ENCODE measurements around the gene ANGPTL2.

The ANGPTL2 gene

GRCh38 chr9:127116088-127116726, 6.2 kb downstream of the ANGPTL2 start:
- Histone ChIP-seq H3K9ac (ENCODE audit: low read length) (no peak overlapping the region), H3K36me3 (ENCODE audit: control insufficient read depth, insufficient read depth, low read length) (no peaks in the 10 kb centered on the region), H3K4me1 (ENCODE audit: control insufficient read depth, insufficient read depth, low read length) (peaks cover 27% of the 10 kb centered on the region), H3K27ac (ENCODE audit: low read depth, low read length) (no peak overlapping the region), H3K27me3 (ENCODE audit: control insufficient read depth, insufficient read depth, low read length) (no peaks in the 10 kb centered on the region), H3K4me3 (ENCODE audit: low read length) (no peak overlapping the region)

GRCh38 chr9:127114606-127115005, 7.8 kb downstream of the ANGPTL2 start:
- no peaks in the 10 kb centered on the region for H3K27me3 ChIP-seq (ENCODE audit: control insufficient read depth, insufficient read depth, low read length)
- H3K4me1 ChIP-seq (ENCODE audit: control insufficient read depth, insufficient read depth, low read length) = peaks cover 28% of the 10 kb centered on the region
- no peaks in the 10 kb centered on the region for H3K36me3 ChIP-seq (ENCODE audit: control insufficient read depth, insufficient read depth, low read length)
- H3K9ac ChIP-seq (ENCODE audit: low read length) = no peak overlapping the region
- no peak overlapping the region for H3K4me3 ChIP-seq (ENCODE audit: low read length)
- H3K27ac ChIP-seq (ENCODE audit: low read depth, low read length) = peak overlapping the region; percentile 16

GRCh38 chr9:127113191-127113972, 9.1 kb downstream of the ANGPTL2 start:
- no peak overlapping the region for H3K4me3 ChIP-seq (ENCODE audit: low read length)
- no peaks in the 10 kb centered on the region for H3K36me3 ChIP-seq (ENCODE audit: control insufficient read depth, insufficient read depth, low read length)
- H3K4me1 ChIP-seq (ENCODE audit: control insufficient read depth, insufficient read depth, low read length) = peaks cover 28% of the 10 kb centered on the region
- H3K27ac ChIP-seq (ENCODE audit: low read depth, low read length) = peak overlapping the region; percentile 55
- H3K9ac ChIP-seq (ENCODE audit: low read length) = no peak overlapping the region
- no peaks in the 10 kb centered on the region for H3K27me3 ChIP-seq (ENCODE audit: control insufficient read depth, insufficient read depth, low read length)

- Histone ChIP-seq H3K9ac (ENCODE audit: low read length) (no peak overlapping the region), H3K36me3 (ENCODE audit: control insufficient read depth, insufficient read depth, low read length) (no peaks in the 10 kb centered on the region), H3K4me3 (ENCODE audit: low read length) (no peak overlapping the region), H3K4me1 (ENCODE audit: control insufficient read depth, insufficient read depth, low read length) (peaks cover 29% of the 10 kb centered on the region), H3K27me3 (ENCODE audit: control insufficient read depth, insufficient read depth, low read length) (no peaks in the 10 kb centered on the region), H3K27ac (ENCODE audit: low read depth, low read length) (peak overlapping the region; percentile 55)
Measured at GRCh38 chr9:127112735-127113161, 9.7 kb downstream of the ANGPTL2 start.

- Histone ChIP-seq H3K27ac (ENCODE audit: low read depth, low read length) (peak overlapping the region; percentile 55), H3K4me1 (ENCODE audit: control insufficient read depth, insufficient read depth, low read length) (peaks cover 36% of the 10 kb centered on the region), H3K4me3 (ENCODE audit: low read length) (no peak overlapping the region), H3K9ac (ENCODE audit: low read length) (no peak overlapping the region), H3K36me3 (ENCODE audit: control insufficient read depth, insufficient read depth, low read length) (no peaks in the 10 kb centered on the region), H3K27me3 (ENCODE audit: control insufficient read depth, insufficient read depth, low read length) (no peaks in the 10 kb centered on the region)
Measured at GRCh38 chr9:127112056-127112455, 10.4 kb downstream of the ANGPTL2 start.

- Histone ChIP-seq H3K4me1 (ENCODE audit: control insufficient read depth, insufficient read depth, low read length) (peaks cover 62% of the 10 kb centered on the region), H3K9ac (ENCODE audit: low read length) (no peak overlapping the region), H3K36me3 (ENCODE audit: control insufficient read depth, insufficient read depth, low read length) (no peaks in the 10 kb centered on the region), H3K27me3 (ENCODE audit: control insufficient read depth, insufficient read depth, low read length) (no peaks in the 10 kb centered on the region), H3K4me3 (ENCODE audit: low read length) (no peak overlapping the region), H3K27ac (ENCODE audit: low read depth, low read length) (peak overlapping the region; percentile 55)
Measured at GRCh38 chr9:127109212-127109711, 13.2 kb downstream of the ANGPTL2 start.

- H3K4me3 ChIP-seq (ENCODE audit: low read length) = no peak overlapping the region
- H3K27ac ChIP-seq (ENCODE audit: low read depth, low read length) = peak overlapping the region; percentile 55
- no peaks in the 10 kb centered on the region for H3K36me3 ChIP-seq (ENCODE audit: control insufficient read depth, insufficient read depth, low read length)
- no peak overlapping the region for H3K9ac ChIP-seq (ENCODE audit: low read length)
- H3K27me3 ChIP-seq (ENCODE audit: control insufficient read depth, insufficient read depth, low read length) = no peaks in the 10 kb centered on the region
- peaks cover 58% of the 10 kb centered on the region for H3K4me1 ChIP-seq (ENCODE audit: control insufficient read depth, insufficient read depth, low read length)
Measured at GRCh38 chr9:127107929-127108876, 14.2 kb downstream of the ANGPTL2 start.

- Histone ChIP-seq H3K27ac (ENCODE audit: low read depth, low read length) (peak overlapping the region; percentile 47), H3K36me3 (ENCODE audit: control insufficient read depth, insufficient read depth, low read length) (peaks cover 3% of the 10 kb centered on the region), H3K4me3 (ENCODE audit: low read length) (no peak overlapping the region), H3K9ac (ENCODE audit: low read length) (no peak overlapping the region), H3K4me1 (ENCODE audit: control insufficient read depth, insufficient read depth, low read length) (peaks cover 52% of the 10 kb centered on the region), H3K27me3 (ENCODE audit: control insufficient read depth, insufficient read depth, low read length) (no peaks in the 10 kb centered on the region)
Measured at GRCh38 chr9:127107171-127107928, 15.1 kb downstream of the ANGPTL2 start.

GRCh38 chr9:127106466-127106855, 16.0 kb downstream of the ANGPTL2 start:
- peak overlapping the region; percentile 40 for H3K27ac ChIP-seq (ENCODE audit: low read depth, low read length)
- H3K4me3 ChIP-seq (ENCODE audit: low read length) = no peak overlapping the region
- H3K9ac ChIP-seq (ENCODE audit: low read length) = no peak overlapping the region
- peaks cover 3% of the 10 kb centered on the region for H3K36me3 ChIP-seq (ENCODE audit: control insufficient read depth, insufficient read depth, low read length)
- H3K4me1 ChIP-seq (ENCODE audit: control insufficient read depth, insufficient read depth, low read length) = peaks cover 47% of the 10 kb centered on the region
- H3K27me3 ChIP-seq (ENCODE audit: control insufficient read depth, insufficient read depth, low read length) = no peaks in the 10 kb centered on the region

- Histone ChIP-seq H3K9ac (ENCODE audit: low read length) (no peak overlapping the region), H3K4me1 (ENCODE audit: control insufficient read depth, insufficient read depth, low read length) (peaks cover 48% of the 10 kb centered on the region), H3K27me3 (ENCODE audit: control insufficient read depth, insufficient read depth, low read length) (no peaks in the 10 kb centered on the region), H3K36me3 (ENCODE audit: control insufficient read depth, insufficient read depth, low read length) (peaks cover 3% of the 10 kb centered on the region), H3K27ac (ENCODE audit: low read depth, low read length) (peak overlapping the region; percentile 40), H3K4me3 (ENCODE audit: low read length) (no peak overlapping the region)
Measured at GRCh38 chr9:127105805-127106465, 16.5 kb downstream of the ANGPTL2 start.

GRCh38 chr9:127104581-127105311, 17.7 kb downstream of the ANGPTL2 start:
- Histone ChIP-seq H3K4me1 (ENCODE audit: control insufficient read depth, insufficient read depth, low read length) (peaks cover 55% of the 10 kb centered on the region), H3K27ac (ENCODE audit: low read depth, low read length) (peak overlapping the region; percentile 40), H3K4me3 (ENCODE audit: low read length) (no peak overlapping the region), H3K36me3 (ENCODE audit: control insufficient read depth, insufficient read depth, low read length) (peaks cover 3% of the 10 kb centered on the region), H3K27me3 (ENCODE audit: control insufficient read depth, insufficient read depth, low read length) (no peaks in the 10 kb centered on the region), H3K9ac (ENCODE audit: low read length) (no peak overlapping the region)

Data from rectal smooth muscle tissue (tissue), 1 donor.